HS-5 (cell line): Measurements from ENCODE around the gene CACNA1D.
"Not testable (repeated sequence)": the region's sequence is repeated elsewhere in the genome, so short reads cannot be mapped to it uniquely, and the experiment has no call there.

Experiments
- DNase-seq: peaks from one replicate; pipeline ENCODE4 v3.0.0-alpha.2; 2012; ENCODE audit warnings: low read depth

The CACNA1D gene

GRCh38 chr3:53493963-53494791, at the start of gene CACNA1D:
Gene CACNA1D (plus strand): TSS chr3:53494611. CDS start chr3:53495167, 556 bp downstream.
- DNase-seq = no peak

- no peak for DNase-seq
Measured at GRCh38 chr3:53457068-53457467, 37.3 kb upstream of the CACNA1D start.

- DNase-seq = no peak
Measured at GRCh38 chr3:53460326-53460725, 34.1 kb upstream of the CACNA1D start.

GRCh38 chr3:53464424-53464823, 30.0 kb upstream of the CACNA1D start:
- no peak for DNase-seq

GRCh38 chr3:53469758-53470157, 24.7 kb upstream of the CACNA1D start:
- DNase-seq = not testable (repeated sequence)

- no peak for DNase-seq
Measured at GRCh38 chr3:53473422-53473821, 21.0 kb upstream of the CACNA1D start.

GRCh38 chr3:53476372-53476771, 18.0 kb upstream of the CACNA1D start:
- DNase-seq = not testable (repeated sequence)

- not testable (repeated sequence) for DNase-seq
Measured at GRCh38 chr3:53477689-53478088, 16.7 kb upstream of the CACNA1D start.

GRCh38 chr3:53478166-53478830, 16.1 kb upstream of the CACNA1D start:
- no peak for DNase-seq

- DNase-seq = no peak
Measured at GRCh38 chr3:53478921-53479664, 15.3 kb upstream of the CACNA1D start.

- DNase-seq = no peak
Measured at GRCh38 chr3:53482227-53482626, 12.2 kb upstream of the CACNA1D start.

- no peak for DNase-seq
Measured at GRCh38 chr3:53483821-53484220, 10.6 kb upstream of the CACNA1D start.

- DNase-seq = no peak
Measured at GRCh38 chr3:53484984-53485383, 9.4 kb upstream of the CACNA1D start.

- DNase-seq = no peak
Measured at GRCh38 chr3:53485675-53486403, 8.6 kb upstream of the CACNA1D start.

GRCh38 chr3:53486961-53487654, 7.3 kb upstream of the CACNA1D start:
- no peak for DNase-seq

- no peak for DNase-seq
Measured at GRCh38 chr3:53489386-53489785, 5.0 kb upstream of the CACNA1D start.

GRCh38 chr3:53489787-53490458, 4.5 kb upstream of the CACNA1D start:
- DNase-seq = no peak

- DNase-seq = no peak
Measured at GRCh38 chr3:53490459-53490968, 3.9 kb upstream of the CACNA1D start.

- DNase-seq = no peak
Measured at GRCh38 chr3:53491276-53491675, 3.1 kb upstream of the CACNA1D start.

- DNase-seq = no peak
Measured at GRCh38 chr3:53493595-53493962, 832 bp upstream of the CACNA1D start.

- no peak for DNase-seq
Measured at GRCh38 chr3:53495146-53495519, 722 bp downstream of the CACNA1D start.
